Stomach (tissue), 4 donors: ENCODE results near the gene SMARCA5.

Experiments
- CTCF ChIP-seq, 7 experiments: fragments of 450-650 bp in 4 of 7; fragments of 200-600 bp in 3 of 7; sonication (generic) in 3 of 7; IDR thresholded peaks; one replicate each; pipeline ENCODE4 v1.5.1; 2016 to 2019; ENCODE audit warnings: antibody characterized with exemption in 7 of 7, control low read depth in 2 of 7, mild to moderate bottlenecking in 1 of 7
- EP300 ChIP-seq: sonication (generic); formaldehyde crosslinking; IDR thresholded peaks from one replicate; pipeline ENCODE4 v1.6.1; 2017; ENCODE audit warnings: antibody characterized with exemption
- POLR2A ChIP-seq, 4 donors: fragments of 450-650 bp; IDR thresholded peaks; one replicate each; pipeline ENCODE4 v1.6.1; 2016; ENCODE audit warnings: antibody characterized with exemption in 4 of 4, control low read depth in 2 of 4, mild to moderate bottlenecking in 1 of 4, moderate library complexity in 1 of 4

DNA sequence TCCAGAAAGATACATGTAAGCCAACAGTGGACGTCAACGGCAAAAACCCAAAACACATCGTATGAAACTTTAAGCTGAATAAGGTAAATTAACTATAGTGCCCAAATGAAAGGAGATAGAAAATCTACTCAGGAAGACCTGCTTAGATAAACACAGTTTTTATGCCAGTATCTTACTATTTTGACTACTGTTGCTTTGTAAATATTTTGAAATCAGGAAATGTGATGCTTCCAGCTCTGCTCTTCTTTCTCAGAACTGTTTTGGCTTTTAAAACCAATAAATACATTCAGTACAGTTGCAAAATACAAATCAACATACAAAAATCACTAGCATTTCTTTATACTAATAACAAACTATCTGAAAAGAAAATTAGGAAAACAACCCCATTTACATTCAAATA is 83.8 kb downstream of the SMARCA5 start:
- TF ChIP-seq CTCF (IDR thresholded peaks at IDR 0.05) (no peak), POLR2A (IDR thresholded peaks at IDR 0.05) (no peak), EP300 (no peak)
